GM18873 (cell line): ENCODE data around the gene POLR3K.

Source experiments
- ATAC-seq: cut with Tn5 transposase; IDR thresholded peaks from one replicate; pipeline ENCODE4 v1.9.1; 2021; ENCODE audit warnings: mild to moderate bottlenecking, moderate library complexity, moderate number of reproducible peaks; ENCODE audit not compliant: unreplicated experiment, low FRiP score

POLR3K gene

GRCh38 chr16:53346-54236 lies at the start of gene POLR3K, which contains the start of gene SNRNP25:
POLR3K (minus strand) TSS chr16:53608; CDS start chr16:53586, 22 bp downstream.
SNRNP25 (plus strand) TSS chr16:53828; CDS start chr16:54017, 189 bp downstream.
- peak; percentile 89 for ATAC-seq

GRCh38 chr16:102060-102855 lies 48.9 kb upstream of the POLR3K start:
- no peak for ATAC-seq

- no peak for ATAC-seq
Observed at GRCh38 chr16:101586-101985, 48.2 kb upstream of the POLR3K start.

DNA sequence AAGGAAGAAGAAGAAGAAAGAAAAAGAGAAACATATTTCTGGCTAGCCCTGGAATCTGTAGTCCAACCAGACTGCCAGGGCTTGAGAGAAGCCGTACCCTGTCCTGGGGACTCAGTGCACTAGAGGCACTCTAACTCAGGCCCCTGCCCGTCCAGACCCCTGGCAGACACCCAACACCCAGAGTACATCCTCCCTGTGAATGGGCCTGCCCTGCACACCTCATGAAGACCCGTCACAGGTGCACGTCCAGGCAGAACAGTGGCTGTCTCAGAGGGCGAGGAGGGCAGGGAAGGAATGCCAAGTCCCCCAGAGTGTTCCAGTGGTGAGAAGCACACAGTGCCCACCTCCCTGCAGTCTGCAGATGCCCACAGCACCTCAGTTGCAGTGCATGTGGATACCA lies 47.6 kb upstream of the POLR3K start:
- ATAC-seq = no peak

DNA sequence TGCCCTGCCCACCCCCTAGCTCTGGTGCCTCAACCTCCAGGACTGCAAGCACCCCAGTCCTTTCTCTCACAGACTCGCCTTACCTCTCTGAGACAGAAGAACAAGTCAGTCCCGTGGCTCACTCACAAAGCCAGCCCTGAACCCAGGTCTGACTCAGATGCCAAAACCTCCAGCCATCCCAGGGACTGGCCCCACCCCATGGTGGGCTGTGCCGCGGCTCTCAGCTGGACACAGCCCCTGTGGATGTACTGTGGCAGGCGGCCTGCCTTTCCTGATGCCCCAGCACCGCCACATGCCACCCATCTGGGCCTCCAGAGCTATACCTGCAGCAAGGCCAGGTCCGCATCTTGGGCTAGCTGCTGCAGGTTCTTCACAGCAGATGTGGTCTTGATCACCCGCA lies 44.4 kb upstream of the POLR3K start:
- no peak for ATAC-seq

GRCh38 chr16:96935-97381 lies 43.5 kb upstream of the POLR3K start:
- ATAC-seq = no peak

DNA sequence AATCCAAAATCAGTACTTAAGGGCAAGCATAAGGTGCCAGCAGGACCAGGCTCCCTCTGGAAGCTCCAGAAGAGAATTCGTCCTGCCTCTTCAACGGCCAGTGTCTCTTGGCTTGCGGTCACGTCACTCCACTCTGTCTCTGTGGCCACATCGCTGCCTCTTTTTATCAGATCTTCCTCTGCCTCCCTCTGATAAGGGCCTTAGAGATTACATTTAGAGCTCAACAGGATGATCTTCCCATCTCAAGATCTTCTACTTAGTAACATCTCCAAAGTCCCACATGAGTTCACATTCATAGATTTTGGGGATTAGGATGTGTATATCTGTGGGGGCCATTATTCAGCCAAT lies 41.5 kb upstream of the POLR3K start:
- no peak for ATAC-seq

DNA sequence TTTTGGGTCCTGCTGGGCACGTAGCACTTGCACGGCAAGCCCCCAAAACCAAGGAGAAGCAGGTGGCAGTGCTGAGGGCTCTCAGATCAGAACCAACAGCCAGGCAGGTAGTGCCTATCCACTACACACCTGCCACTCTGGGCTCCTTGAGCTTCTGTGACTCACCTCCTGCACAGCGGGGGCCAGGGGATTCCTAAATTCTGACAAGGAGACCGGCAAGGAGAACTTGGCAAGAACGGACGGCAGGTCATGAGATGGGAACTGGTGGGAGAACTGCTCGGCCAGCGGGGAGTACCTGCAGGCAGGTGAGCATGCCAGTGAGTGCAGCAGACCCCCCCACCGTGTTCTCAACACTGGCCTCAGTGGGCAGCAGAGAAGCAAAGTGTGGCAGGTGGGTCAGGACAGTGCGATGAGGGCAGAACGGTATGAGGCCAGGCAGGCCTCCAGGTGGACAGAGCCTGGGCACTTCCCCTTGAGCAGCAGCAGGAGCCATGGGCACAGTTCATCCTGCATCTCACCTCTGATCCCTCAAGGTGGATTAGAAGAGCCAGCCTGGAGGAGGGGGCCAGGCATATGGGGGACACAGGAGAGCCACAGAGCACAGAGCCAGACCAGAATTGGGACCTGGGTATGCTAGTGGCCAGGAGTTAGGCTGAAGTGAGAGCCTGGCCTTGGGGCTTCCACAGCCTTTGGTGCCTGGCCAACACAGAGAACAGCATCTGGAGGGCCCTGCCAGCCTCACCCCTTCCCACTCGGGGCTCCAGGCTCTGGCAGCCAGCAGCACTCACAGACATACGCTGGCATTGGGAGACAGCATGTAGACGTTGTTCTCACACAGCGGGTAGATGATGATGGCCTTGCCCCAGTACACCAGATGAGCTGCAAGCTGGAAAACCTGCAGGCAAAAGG lies 39.3 kb upstream of the POLR3K start:
- ATAC-seq = no peak

DNA sequence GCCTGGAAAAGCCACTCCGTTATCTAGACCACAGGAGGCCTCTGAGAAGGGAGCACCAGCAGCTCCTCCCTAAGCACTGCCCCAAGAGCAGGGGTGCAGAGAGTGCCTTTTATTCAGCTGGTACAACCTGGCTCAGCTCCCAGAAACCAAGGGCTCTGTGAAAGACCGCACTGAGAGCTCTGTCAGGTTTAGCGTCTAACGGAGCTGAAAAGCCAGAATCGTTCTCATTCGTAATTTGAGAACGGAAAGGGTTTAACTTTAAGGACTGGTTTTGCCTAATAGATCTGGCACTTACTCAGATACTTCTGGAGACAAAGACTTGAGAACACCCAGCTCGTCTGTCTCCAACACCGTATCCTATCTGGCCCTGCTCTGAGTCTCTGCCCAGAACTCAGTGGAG lies 38.1 kb upstream of the POLR3K start:
- ATAC-seq = no peak

DNA sequence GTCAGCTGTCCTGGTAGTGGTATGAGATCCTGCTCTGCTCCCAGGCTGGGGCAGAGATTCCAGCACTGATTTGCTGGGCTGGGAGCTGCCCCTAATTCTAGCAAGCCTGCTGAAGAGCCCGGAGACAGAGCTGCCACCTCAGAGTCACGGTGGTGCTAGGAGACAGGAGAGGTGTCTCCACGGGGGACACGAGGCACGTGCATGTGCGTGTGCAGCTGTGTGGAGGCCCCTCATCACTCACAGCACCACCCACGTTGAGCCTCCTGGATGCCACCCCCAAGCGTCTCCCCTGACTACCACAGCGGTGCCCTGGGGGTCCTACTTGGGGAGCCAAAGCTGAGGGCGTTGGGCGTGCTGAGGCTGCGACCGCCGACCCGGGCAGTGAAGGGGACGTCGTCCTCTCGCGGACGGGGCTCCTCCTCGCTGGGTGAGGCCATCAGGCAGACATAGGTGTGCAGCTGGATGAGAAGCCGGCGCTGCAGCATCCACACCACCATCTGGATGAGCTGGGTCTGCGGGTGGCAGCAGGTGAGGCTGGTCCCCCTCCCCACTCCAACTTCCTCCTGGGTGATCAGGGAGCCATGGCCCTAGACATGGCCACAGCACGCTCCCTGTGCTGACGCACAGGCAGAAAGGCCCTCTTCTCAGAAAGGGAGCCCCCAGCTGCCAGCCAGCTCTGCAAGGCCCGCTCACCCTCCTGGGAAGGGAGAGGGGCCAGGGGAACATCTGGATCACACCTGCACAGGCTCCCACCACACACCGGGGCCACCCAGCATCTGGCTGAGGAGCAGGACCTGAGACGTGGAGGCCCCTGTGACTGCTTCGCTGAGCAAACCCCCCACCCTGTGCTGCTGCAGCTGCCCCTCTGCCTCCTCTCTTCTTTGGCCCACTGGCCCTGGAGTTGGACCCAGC lies 36.2 kb upstream of the POLR3K start:
- ATAC-seq = no peak

- no peak for ATAC-seq
Observed at GRCh38 chr16:88613-89012, 35.2 kb upstream of the POLR3K start.

DNA sequence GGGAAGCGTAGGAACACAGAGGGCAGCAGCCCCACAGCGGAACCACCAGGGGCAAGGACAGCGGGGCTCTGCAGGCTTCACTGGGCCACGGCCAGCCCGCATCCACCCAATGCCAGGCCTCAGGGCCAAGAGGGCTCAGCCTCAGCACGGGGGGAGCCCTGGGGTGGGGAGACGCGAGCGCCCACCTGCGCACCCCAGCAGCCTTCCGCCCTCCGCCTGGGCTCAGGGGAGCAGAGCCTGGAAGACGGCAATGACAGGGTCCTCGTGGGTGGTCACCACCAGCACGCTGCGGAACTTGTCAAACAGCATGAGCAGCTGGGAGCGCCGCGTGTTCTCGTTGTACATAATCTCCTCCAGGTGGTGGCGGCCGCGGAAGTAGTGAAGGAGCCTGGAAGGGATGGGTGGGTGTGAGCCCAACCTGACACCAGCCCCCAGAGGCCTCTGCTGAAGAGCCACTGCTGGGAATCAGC lies 33.1 kb upstream of the POLR3K start:
- ATAC-seq = no peak

DNA sequence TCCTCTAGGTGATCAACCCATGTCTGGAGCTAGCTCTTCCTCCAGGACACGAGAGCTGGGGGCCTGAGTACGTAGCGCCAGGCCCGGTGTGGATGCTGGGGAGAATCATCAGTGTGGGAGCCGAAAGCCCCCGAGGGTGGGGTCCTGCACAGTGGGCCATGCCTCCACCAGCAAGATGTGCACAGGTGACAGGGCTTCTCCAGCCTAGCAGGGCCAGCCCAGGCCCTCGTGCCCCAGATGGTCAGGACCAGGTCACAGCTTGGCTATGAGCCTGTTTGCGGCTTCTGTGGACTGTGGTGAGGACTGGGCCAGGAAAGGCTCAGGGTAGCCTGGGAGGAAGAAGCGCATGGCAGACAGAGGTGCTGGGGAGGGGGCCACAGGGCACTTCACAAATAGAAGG lies 32.5 kb upstream of the POLR3K start:
- no peak for ATAC-seq

GRCh38 chr16:85407-85782 lies 32.0 kb upstream of the POLR3K start:
- ATAC-seq = no peak

GRCh38 chr16:84718-85406 lies 31.5 kb upstream of the POLR3K start:
- no peak for ATAC-seq

DNA sequence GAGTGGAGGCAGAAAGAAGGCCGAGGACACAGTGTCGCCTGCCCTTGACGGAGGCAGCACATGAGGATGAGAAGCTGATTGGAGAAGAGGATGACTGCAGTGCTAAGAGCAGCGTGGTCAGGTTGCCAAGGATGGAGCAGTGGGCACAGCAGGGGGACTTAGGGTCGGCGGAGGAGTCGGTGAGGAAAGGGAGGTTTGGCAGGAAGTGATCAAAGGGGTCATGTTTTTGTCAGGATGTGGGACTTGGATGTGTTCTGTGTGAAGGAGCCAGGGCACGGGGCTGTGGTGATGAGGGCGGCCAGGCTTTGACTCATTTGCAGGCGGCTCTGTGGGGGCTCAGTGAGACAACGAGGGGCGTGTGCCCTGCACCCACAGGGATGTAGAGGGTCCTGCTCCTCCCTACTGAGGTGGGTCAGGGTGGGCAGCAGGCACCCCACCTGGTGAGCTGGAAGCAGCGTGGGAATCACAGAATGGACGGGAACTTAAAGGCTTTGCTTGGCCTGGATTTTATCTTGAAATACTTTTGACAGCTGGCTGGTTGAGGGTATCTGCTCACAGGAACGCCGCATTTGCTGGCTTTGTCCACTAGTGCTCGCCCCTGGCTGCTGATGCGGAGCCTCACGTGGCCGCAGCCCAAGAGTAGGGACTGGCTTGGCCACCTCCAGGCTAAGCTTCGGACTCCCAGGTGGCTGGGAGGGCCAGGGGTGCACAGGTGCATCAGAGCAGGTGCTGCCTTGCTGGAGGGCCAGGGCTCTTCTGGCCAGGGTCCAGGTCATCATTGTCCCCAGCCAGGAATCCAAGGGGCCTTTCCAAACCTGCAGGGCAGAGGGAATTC lies 30.6 kb upstream of the POLR3K start:
- ATAC-seq = no peak

DNA sequence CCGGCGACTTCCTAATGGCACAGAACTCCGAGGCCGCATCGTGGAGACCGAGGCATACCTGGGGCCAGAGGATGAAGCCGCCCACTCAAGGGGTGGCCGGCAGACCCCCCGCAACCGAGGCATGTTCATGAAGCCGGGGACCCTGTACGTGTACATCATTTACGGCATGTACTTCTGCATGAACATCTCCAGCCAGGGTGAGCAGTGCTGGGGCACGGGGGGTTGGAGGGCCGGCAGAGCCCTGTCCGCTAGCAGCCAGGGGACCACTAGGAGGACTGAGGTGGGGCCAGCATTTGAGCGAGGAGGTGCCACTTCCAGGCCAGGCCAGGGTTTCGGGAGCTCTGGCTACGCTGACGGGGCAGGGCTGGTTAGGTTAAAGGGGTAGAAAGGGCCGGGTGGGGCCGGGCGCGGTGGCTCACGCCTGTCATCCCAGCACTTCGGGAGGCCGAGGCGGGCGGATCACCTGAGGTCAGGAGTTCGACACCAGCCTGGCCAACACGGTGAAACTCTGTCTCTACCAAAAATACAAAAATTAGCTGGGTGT lies 29.7 kb upstream of the POLR3K start:
- ATAC-seq = no peak
